Endodermal cell (in vitro differentiated cells): ENCODE measurements around the gene CALB2. TPM values are rescaled to one million over a fixed set of nuclear protein-coding genes. Genes with fewer than 3 reads are reported as not detected.
A peak's percentile ranks its signal among the peaks of the same experiment; 100 is the strongest.

ENCODE experiments used
- DNase-seq: peaks from one replicate; pipeline ENCODE4 v3.0.0-alpha.2; 2017
- H3K27ac ChIP-seq: 2 replicates; pipeline ENCODE4 v1.5.1; 2013; ENCODE audit warnings: mild to moderate bottlenecking, low read depth, low read length, moderate library complexity
- H3K27me3 ChIP-seq: 2 replicates; pipeline ENCODE4 v1.6.1; 2013; ENCODE audit warnings: mild to moderate bottlenecking, low read length, moderate library complexity; ENCODE audit not compliant: insufficient read depth, control insufficient read depth, poor library complexity, severe bottlenecking
- H3K36me3 ChIP-seq: 2 replicates; pipeline ENCODE4 v1.7.0; 2013; ENCODE audit warnings: mild to moderate bottlenecking, low read length, moderate library complexity; ENCODE audit not compliant: control insufficient read depth, insufficient read depth
- H3K4me1 ChIP-seq: one replicate; pipeline ENCODE4 v1.7.0; 2013; ENCODE audit warnings: low read length; ENCODE audit not compliant: control insufficient read depth, insufficient read depth
- H3K4me3 ChIP-seq: 2 replicates; pipeline ENCODE4 v1.5.1; 2013; ENCODE audit warnings: mild to moderate bottlenecking, low read length, moderate library complexity
- H3K9ac ChIP-seq: 2 replicates; pipeline ENCODE4 v1.6.1; 2013; ENCODE audit warnings: mild to moderate bottlenecking, low read length, moderate library complexity; ENCODE audit not compliant: poor library complexity, severe bottlenecking; ENCODE audit errors: extremely low read depth
- H3K9me3 ChIP-seq: 2 replicates; pipeline ENCODE4 v1.6.1; 2013; ENCODE audit warnings: mild to moderate bottlenecking, low read length, moderate library complexity; ENCODE audit not compliant: control insufficient read depth
- H3K27ac Mint-ChIP-seq: 2 replicates; pipeline ENCODE4 v1.8.0; 2020; ENCODE audit warnings: mixed read lengths
- H3K27me3 Mint-ChIP-seq: 2 replicates; pipeline ENCODE4 v1.8.0; 2021; ENCODE audit warnings: mild to moderate bottlenecking, mixed read lengths; ENCODE audit not compliant: insufficient read depth
- H3K36me3 Mint-ChIP-seq: 2 replicates; pipeline ENCODE4 v1.8.0; 2020; ENCODE audit warnings: low read depth, mixed read lengths
- H3K4me1 Mint-ChIP-seq: 2 replicates; pipeline ENCODE4 v1.8.0; 2020; ENCODE audit warnings: mixed read lengths
- H3K4me3 Mint-ChIP-seq: 2 replicates; pipeline ENCODE4 v1.8.0; 2020; ENCODE audit warnings: mild to moderate bottlenecking, moderate library complexity, mixed read lengths
- H3K9me3 Mint-ChIP-seq: 2 replicates; pipeline ENCODE4 v1.8.0; 2020; ENCODE audit warnings: mild to moderate bottlenecking, mixed read lengths
- WGBS, 2 experiments: methylation state at CpG; one replicate each; pipeline versions ENCODE4 v1.1.5 to v1.1.7; 2013; ENCODE audit warnings: missing lambda C conversion rate in 2 of 2, mixed read lengths in 1 of 2; ENCODE audit not compliant: insufficient coverage in 1 of 2, insufficient read length in 1 of 2; 5-methylcytosine and 5-hydroxymethylcytosine counted together
- total RNA-seq, 2 donors: library from RNA; stranded (reverse); fragmentation: NEBNext Ultra II Directional in 1 of 2; extraction: Animal tissue kit (Norgen Biotek cat#: 25700) in 1 of 2; gene quantifications; 2 replicates in 1 of 2; 3 replicates in 1 of 2; pipeline ENCODE4 v1.2.1, GENCODE V29; 2021
- TF ChIP-seq, protein P1 (sequence below): fragments of 200-600 bp; sonication (generic); conservative IDR thresholded peaks from 2 replicates; pipeline ENCODE4 v1.5.0; 2021; ENCODE audit warnings: antibody characterized with exemption, mild to moderate bottlenecking

The CALB2 gene
- total RNA-seq, 2 donors from 2014 or later, result 1.8 TPM; not detected in 1

DNA sequence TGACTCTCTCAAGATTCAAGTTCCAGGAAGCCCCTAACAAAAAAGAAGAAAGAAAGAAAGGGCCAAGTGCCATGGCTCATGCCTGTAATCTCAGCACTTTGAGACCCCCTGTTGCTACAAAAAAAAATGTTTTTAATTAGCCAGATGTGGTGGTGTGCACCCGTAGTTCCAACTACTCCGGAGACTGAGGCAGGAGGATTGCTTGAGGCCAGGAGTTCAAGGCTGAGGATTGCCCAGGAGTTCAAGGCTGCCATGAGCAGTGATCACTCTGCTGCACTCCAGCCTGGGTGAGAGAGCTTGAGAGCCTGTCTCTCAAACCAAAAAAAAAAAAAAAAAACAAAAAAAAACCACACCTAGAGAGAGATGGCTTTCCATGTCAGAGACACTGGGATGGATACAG lies 64.5 kb downstream of the CALB2 start:
- Histone ChIP-seq H3K27ac (no peak overlapping the region), H3K36me3 (no peaks in the 10 kb centered on the region), H3K27me3 (peaks cover 41% of the 10 kb centered on the region), H3K4me3 (no peak overlapping the region), H3K9ac (no peak overlapping the region), H3K4me1 (no peaks in the 10 kb centered on the region), H3K9me3 (no peaks in the 10 kb centered on the region)
- peaks cover 44% of the 10 kb centered on the region for H3K27me3 Mint-ChIP-seq
- H3K4me3 Mint-ChIP-seq, result no peak overlapping the region
- no peak overlapping the region for H3K27ac Mint-ChIP-seq
- H3K9me3 Mint-ChIP-seq, result no peaks in the 10 kb centered on the region
- H3K4me1 Mint-ChIP-seq, result peaks cover 7% of the 10 kb centered on the region
- 87 to 90% methylated on average over 2 of the region's 2 CpGs for WGBS, 2 experiments
- no peaks in the 10 kb centered on the region for H3K36me3 Mint-ChIP-seq
- no peak for DNase-seq
- TF ChIP-seq, protein P1, sequence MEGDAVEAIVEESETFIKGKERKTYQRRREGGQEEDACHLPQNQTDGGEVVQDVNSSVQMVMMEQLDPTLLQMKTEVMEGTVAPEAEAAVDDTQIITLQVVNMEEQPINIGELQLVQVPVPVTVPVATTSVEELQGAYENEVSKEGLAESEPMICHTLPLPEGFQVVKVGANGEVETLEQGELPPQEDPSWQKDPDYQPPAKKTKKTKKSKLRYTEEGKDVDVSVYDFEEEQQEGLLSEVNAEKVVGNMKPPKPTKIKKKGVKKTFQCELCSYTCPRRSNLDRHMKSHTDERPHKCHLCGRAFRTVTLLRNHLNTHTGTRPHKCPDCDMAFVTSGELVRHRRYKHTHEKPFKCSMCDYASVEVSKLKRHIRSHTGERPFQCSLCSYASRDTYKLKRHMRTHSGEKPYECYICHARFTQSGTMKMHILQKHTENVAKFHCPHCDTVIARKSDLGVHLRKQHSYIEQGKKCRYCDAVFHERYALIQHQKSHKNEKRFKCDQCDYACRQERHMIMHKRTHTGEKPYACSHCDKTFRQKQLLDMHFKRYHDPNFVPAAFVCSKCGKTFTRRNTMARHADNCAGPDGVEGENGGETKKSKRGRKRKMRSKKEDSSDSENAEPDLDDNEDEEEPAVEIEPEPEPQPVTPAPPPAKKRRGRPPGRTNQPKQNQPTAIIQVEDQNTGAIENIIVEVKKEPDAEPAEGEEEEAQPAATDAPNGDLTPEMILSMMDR, result no peak

DNA sequence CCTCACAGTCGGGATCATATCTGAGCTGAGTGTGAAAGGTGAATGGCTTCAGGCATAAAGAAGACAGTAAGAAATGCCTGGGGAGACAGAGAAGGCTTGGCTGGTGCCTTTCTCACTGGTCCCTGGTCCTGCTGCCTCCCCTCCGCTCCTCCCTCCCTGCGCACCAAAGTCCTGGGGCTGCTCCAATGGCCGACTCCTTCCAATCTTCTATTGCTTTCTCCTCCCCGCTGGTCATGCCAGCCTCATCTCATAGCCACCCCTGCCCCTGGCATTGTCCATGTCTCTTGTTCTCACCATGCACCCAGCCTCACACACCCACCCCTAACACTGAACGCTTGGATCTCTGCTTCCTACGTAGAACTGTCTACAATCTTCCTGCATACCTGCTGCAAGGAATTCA lies 65.3 kb downstream of the CALB2 start:
- 88 to 91% methylated on average over 5 to 7 of the region's 7 CpGs for WGBS, 2 experiments
- peaks cover 7% of the 10 kb centered on the region for H3K4me1 Mint-ChIP-seq
- no peaks in the 10 kb centered on the region for H3K9me3 Mint-ChIP-seq
- no peaks in the 10 kb centered on the region for H3K9me3 ChIP-seq
- H3K27me3 Mint-ChIP-seq, result peaks cover 41% of the 10 kb centered on the region
- H3K27ac Mint-ChIP-seq, result no peak overlapping the region
- TF ChIP-seq, protein P1, result no peak
- H3K4me1 ChIP-seq, result no peaks in the 10 kb centered on the region
- H3K4me3 Mint-ChIP-seq, result no peak overlapping the region
- H3K36me3 Mint-ChIP-seq, result no peaks in the 10 kb centered on the region
- peak; percentile 28 for DNase-seq
- no peak overlapping the region for H3K27ac ChIP-seq
- peaks cover 34% of the 10 kb centered on the region for H3K27me3 ChIP-seq
- H3K4me3 ChIP-seq, result no peak overlapping the region
- H3K9ac ChIP-seq, result no peak overlapping the region
- no peaks in the 10 kb centered on the region for H3K36me3 ChIP-seq

DNA sequence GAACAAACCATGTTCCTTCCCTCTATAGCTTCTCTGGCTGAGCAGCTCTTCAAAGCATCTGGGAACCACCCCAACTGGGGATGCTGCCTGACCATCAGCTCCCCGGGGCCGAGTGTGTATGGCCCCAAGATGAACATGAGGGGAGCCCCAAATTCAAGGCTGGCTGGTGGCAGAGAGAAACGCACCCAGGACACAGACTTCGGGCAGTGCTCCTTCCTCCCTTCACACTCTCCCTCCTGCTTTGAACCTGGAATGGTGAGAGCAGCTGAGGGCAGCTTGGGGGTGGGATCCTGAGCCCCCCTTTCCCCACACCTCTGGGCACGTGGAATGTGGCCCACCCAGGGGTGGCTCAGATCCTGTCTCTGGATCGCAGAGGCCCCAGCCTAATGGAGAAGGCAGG lies 66.1 kb downstream of the CALB2 start:
- H3K9me3 ChIP-seq, result no peaks in the 10 kb centered on the region
- Mint-ChIP-seq H3K27ac (no peak overlapping the region), H3K36me3 (no peaks in the 10 kb centered on the region), H3K9me3 (no peaks in the 10 kb centered on the region), H3K4me1 (peaks cover 7% of the 10 kb centered on the region), H3K4me3 (peak overlapping the region; percentile 76), H3K27me3 (peaks cover 44% of the 10 kb centered on the region)
- peak; percentile 33 for DNase-seq
- TF ChIP-seq, protein P1, result no peak
- WGBS, 2 experiments, result 78% methylated on average over 6 of the region's 6 CpGs; no CpG with 5 or more reads in 1 of the 2 experiments
- H3K9ac ChIP-seq, result no peak overlapping the region
- no peak overlapping the region for H3K27ac ChIP-seq
- H3K4me1 ChIP-seq, result no peaks in the 10 kb centered on the region
- H3K4me3 ChIP-seq, result no peak overlapping the region
- no peaks in the 10 kb centered on the region for H3K36me3 ChIP-seq
- H3K27me3 ChIP-seq, result peaks cover 34% of the 10 kb centered on the region
